Measurements from ENCODE around the gene SPDL1.

The SPDL1 gene, protein sequence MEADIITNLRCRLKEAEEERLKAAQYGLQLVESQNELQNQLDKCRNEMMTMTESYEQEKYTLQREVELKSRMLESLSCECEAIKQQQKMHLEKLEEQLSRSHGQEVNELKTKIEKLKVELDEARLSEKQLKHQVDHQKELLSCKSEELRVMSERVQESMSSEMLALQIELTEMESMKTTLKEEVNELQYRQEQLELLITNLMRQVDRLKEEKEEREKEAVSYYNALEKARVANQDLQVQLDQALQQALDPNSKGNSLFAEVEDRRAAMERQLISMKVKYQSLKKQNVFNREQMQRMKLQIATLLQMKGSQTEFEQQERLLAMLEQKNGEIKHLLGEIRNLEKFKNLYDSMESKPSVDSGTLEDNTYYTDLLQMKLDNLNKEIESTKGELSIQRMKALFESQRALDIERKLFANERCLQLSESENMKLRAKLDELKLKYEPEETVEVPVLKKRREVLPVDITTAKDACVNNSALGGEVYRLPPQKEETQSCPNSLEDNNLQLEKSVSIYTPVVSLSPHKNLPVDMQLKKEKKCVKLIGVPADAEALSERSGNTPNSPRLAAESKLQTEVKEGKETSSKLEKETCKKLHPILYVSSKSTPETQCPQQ

DNA sequence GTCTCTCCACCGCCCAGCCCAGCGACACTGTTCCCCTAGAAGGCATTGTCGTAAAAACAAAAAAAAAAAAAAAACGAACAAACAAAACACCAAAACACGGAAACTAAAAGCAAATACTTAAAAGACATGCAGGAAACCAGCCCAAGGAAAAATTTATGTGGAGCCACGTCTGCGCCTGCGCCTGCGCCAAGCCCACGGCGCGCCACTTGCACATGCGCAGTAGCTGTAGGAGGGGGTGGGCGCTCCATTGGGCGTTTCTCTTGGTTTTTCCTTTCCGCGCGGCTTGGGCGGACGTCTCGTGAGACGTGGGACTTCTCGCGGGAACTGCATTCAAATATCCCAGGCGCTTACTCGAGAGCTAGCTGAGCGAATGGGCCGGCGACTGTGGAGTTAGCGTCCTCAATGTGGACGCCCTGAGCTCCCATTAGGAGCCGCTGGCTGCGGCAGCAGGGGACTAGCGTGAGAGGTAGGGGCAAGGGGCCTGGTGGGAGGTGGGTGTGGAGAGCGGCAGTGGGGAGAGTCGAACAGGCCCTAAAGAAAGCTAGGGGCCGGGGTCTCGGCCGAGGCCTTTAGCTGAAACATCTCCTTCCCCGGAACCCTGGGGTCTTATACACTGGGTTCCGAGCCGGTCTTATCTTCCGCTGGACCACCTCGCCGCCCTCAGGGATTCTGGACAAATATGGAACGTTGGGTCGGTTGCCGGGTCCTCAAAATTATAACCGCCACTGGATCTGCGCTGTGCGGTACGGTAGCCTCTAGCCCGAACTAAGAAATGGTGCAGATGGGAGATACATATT is at the start of gene SPDL1:
Gene SPDL1, plus strand, starts transcription at position 350 of the 797 bp plus-strand sequence. CDS start 4,644 bp downstream, outside the sequence.
- DNase-seq (ENCODE audit: low spot score), result peak; percentile 94

DNA sequence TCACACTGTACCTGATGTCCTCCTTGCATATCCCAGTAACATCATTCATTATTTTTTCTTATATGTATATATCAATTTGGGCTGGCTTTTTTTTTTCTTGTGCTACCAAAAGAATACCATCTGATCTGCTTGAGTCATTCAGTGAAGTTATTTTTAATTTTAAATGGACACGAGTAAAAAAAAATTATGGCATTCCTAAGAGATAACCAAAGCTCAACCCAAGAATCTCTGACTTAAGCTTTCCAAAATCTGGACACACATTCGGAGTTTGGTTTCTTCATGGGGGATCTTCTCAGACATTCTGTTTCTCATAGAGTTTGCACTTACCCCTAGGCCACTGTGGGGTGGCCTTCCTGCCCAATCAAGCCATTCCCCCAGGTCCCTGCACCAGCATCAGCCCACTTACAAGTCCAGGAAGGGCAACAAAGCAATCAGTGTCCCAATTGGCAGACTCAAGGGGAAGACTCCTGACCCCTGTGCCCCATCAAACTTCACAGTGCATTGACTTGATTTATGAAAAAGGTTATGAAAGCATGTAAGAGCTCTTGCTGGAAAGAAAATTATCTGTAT is 49.2 kb upstream of the SPDL1 start:
- DNase-seq (ENCODE audit: low spot score), result no peak

DNA sequence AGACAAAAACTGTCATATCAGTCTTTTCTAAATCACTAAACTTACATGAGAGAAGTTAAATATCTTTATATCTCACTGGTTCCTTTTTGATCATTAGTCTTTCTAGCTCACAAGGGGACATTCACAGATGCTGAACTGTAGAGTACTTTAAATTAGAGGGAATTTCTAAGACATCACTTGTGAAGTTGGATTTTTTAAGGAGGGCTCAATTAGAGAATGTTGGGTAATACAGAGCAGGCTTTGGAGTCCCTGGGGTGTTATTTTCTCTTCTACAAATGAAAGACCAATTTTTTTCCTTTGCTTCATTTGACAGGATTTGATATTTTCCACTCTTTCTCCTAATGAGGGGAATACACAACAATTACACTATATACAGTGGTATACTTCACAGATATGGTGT is 48.6 kb upstream of the SPDL1 start:
- DNase-seq (ENCODE audit: low spot score), result no peak

DNA sequence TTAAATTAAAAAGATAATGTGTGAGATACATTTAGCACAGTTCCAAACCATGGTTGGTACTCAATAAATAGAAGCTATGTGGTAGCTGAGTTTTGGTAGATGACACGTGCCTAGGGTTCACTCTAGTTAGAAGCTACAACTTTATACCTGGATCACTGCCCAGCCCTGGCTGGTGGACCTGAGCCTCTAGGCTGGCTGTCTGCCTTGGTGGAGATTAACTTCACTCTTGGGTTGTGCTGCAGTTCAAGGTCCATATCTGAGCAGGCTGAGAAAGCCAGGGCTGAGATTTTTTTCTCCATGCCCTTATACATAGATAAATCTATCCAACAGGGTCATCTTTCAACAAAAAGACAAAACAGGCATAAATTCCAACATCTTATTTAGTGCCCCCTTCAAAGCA is 44.6 kb upstream of the SPDL1 start:
- DNase-seq (ENCODE audit: low spot score), result no peak

- no peak for DNase-seq (ENCODE audit: low spot score)
These were observed 40.8 kb upstream of the SPDL1 start for GRCh38 chr5:169542811-169543210.

- DNase-seq (ENCODE audit: low spot score), result no peak
These were observed 39.2 kb upstream of the SPDL1 start for GRCh38 chr5:169544264-169544950.

- DNase-seq (ENCODE audit: low spot score), result no peak
These were observed 37.8 kb upstream of the SPDL1 start for GRCh38 chr5:169545762-169546161.

DNA sequence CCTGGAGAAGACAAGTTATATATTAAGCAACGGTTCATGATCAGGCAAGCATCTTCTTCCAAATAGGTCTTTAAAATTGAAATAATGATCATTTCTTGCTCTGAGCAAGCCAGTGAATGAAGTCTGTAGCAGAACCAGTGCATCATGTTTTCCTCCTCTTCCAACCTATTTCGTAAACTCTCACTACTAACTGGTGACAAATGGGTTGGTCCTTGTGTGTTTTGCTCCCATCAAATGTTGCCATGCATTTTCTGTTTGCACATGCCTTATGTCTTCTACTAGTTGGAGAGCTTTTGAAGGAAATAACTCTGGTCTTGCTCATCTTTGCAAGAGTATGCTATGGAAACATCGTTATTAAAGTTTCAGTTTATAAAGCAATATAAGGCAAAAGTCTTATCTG is 37.2 kb upstream of the SPDL1 start:
- no peak for DNase-seq (ENCODE audit: low spot score)

DNA sequence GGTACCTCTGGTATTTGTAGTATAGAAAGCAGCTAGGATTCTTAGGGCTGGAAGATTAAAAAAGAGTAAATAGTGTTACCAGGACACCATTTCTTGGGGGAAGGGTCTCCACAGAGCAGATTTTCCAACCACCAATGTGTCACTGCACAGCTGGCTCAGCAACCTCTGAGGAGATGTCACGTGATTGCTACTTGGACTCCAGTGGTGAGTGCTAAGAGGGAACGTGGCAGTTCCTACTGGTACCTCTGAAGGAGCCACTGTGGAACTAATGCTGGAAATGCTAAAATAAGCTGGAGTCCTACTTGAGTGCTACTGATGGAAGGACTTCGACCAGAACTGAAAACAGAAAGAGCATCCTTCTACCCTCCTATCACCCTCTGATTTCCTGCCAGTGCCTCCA is 36.1 kb upstream of the SPDL1 start:
- DNase-seq (ENCODE audit: low spot score), result no peak

DNA sequence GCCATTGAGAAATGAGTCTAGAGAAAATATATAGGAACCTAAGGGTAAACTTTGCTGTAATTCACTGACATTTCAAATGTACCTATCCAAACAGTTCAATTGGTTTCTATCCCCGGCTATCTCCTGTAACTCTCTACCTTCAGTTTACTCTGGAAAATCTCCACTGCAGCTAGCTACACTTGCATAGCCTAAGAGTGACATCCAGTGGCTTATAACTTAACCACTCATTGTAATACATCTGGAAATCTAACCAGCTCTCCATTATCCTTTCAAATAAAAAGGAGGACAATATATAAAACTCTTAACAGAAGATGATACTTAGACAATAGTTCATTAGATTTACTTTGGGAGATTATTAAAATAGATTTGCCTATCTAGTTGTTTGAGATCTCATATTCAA is 35.3 kb upstream of the SPDL1 start:
- peak; percentile 17 for DNase-seq (ENCODE audit: low spot score)

DNA sequence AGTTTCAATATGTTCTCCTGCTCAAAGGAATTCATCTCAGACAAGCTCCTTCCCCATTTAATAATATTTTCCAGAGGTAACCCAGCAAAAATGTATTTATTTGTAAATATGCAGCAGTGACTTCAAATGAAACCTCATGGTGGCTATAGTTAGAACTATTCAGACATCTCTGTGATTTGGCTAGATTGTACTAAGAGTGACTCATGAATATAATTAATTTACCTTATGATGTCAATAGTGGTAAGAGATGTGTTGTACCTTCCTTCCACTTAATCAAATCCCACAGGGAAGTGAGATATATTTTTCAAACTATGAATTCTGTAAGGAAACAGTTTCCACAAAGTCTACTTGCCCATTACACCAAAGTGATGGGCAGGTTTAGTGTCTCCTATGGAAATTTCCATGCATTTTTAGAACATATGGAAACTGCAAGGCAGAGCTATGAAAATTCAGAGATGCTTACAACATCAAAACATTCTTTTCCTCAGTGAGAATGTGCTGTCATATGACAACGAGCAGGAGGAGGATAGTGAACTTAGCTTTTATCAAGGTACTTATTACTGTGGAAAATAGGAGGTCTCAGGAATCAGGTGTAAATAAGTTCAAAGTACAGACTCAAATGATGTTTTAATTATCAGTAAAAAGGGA is 34.0 kb upstream of the SPDL1 start:
- no peak for DNase-seq (ENCODE audit: low spot score)

DNA sequence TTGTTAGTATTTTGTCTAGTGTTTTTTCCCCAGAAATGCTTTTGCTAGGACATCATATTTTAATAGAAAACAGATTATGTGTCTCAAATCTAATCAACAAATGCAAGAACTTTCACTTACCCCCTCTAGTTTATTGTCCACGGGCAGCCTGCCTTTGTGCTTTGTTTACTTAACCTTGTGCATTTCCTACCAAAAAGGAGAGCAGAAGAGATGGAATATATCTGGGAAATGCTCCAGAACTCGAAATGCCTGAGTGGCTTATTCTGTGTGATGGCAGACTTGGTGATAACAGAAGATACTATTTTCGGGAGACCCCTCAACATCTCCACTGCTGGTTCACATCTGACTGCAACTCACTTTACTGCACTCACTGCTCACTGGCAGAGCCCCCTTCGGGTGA is 33.3 kb upstream of the SPDL1 start:
- DNase-seq (ENCODE audit: low spot score), result no peak

GRCh38 chr5:169551146-169551545 is 32.4 kb upstream of the SPDL1 start:
- DNase-seq (ENCODE audit: low spot score), result no peak

DNA sequence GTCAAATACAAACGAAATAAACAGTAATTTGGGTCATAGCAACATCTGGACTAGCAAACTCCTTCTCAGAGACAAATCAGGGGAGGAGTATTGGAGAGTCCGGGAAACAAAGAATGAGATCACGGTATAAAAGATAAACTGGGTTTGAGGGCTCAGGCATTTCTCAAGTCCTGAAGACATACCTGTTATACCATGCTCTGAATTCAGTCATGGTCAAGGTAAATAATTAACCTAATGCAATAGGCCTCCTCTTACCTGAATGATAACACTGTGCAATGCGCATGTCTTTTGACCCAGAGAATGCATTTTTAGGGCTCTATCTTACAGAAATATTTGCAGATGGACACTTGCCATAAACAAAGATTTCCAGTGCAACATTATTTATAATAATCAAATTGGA is 31.9 kb upstream of the SPDL1 start:
- no peak for DNase-seq (ENCODE audit: low spot score)

GRCh38 chr5:169554251-169554650 is 29.3 kb upstream of the SPDL1 start:
- no peak for DNase-seq (ENCODE audit: low spot score)

DNA sequence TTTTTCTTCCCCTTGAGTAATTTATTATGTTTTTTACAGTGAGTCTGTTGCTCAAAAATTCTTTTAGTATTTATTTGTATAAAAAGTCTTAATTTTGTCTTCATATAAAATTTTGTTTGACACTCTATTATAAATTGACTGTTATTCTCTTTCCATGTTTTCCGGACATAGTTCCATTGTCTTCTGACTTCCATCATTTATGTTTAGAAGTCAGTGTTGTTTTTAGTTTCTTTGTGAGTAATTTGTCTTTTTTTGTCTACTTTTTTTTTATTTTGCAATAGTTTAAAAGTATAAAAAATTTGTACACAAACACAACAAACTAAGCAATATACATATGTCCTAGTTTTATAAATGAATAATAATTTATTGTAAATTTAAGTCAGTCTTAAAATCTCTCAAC is 25.7 kb upstream of the SPDL1 start:
- no peak for DNase-seq (ENCODE audit: low spot score)

DNA sequence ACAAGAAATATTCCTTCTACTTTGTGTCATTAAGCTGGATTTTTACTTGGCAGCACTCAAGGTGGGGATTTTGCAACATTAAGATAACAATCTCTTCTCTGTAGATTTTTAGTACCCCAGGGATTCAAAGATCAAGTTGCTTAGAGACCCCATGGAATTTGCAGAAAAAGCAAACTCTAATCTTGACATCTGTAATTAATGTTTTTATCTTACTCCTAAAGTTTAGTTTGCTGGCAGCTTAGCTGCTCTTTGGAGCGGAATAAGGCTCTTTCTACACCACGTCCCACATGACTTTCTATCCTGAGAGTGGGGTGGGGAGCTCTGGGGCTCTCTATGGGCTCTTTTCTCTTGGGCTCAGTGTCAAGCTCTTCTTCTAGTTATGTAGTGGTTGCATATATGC is 21.7 kb upstream of the SPDL1 start:
- no peak for DNase-seq (ENCODE audit: low spot score)

GRCh38 chr5:169563369-169563768 is 20.2 kb upstream of the SPDL1 start:
- no peak for DNase-seq (ENCODE audit: low spot score)

DNA sequence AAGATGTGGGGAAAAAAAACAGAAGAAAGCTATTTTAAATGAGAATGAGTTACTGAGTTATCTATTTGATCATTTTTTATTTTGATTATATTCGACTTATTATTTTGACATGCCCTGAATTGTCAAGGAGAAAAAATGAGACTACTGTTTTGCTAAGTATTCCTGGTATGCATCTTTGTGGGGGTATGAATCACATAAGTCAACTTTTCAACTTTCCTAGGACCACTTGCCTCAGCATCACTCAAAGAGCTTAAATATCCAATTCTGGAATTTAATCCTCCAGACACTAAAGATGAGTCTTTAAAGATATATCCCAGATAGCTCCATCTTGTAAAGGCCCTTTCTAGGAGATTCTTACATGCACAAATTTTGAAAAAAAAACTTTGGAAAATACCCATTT is 17.4 kb upstream of the SPDL1 start:
- DNase-seq (ENCODE audit: low spot score), result no peak

- DNase-seq (ENCODE audit: low spot score), result no peak
These were observed 16.5 kb upstream of the SPDL1 start for GRCh38 chr5:169567079-169567478.

GRCh38 chr5:169569513-169569912 is 14.1 kb upstream of the SPDL1 start:
- DNase-seq (ENCODE audit: low spot score), result no peak

GRCh38 chr5:169571355-169571754 is 12.2 kb upstream of the SPDL1 start:
- DNase-seq (ENCODE audit: low spot score), result no peak
